Bone marrow (tissue), 2 donors: ENCODE measurements around the gene RUNX3.
"Not testable (repeated sequence)": the region's sequence is repeated elsewhere in the genome, so short reads cannot be mapped to it uniquely, and the experiment has no call there.

Experiments
- DNase-seq, 2 donors: peaks; one replicate each; lab custom pipeline; 2025; lab: John Stamatoyannopoulos, UW

The RUNX3 gene

DNA sequence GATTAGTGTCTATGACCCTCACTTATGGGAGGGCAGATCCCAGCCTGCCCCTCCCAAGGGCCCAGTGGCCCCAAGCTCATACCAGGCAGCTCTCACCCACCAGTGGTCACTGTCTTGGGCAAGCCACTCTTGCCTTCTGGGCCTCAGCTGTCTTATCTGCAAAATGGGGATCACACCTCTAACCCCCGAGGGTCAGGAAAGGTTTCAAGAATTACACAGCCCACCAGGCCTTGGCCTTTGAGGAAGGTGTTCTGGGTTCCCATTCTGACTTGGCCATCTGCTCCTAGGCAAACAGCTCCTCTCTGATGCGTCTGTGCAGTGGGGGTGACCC is 16.8 kb downstream of the RUNX3 start:
- no peak for DNase-seq

DNA sequence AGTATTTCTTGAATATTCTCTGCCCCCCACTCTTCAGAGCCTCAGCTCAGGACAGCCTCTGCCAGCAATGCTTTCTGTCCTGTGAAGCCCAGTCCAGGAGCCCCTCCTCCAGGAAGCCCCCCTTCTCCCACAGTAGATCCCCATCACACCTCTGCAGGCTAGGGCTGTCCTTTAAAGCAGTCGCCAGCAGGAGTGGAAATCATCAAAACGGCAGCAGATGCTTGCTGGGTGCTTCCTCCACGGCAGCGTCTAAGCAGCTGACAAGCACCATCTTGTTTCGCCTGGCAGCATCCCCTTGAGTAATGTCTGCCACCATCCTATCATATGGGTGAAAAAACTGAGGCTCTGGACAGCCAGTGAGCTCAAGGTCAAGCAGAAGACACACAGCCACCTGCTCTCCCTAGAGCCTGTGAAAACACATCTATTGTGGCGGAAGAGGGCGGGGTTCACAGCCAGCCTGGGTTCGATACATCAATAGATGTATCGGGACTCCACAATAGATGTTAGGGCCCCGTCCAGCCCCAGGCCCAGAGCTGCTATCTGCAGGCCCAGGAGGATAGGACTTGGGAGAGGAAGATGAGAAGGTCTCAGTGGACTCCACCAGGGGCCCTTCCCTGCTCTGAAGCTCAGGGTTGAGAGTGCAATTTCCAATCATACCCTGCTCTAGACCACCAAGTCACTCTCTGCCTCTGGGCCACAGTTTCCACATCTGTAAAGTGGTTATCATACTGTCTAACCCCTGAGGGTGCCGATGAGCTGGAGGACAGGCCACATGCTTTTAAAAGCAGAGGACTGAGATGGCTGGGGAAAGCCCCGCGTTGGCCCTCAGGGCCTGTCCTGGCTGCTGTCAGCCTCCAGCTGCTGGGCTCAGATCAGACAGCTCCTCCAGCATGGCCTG is 17.5 kb downstream of the RUNX3 start:
- DNase-seq, result no peak

DNA sequence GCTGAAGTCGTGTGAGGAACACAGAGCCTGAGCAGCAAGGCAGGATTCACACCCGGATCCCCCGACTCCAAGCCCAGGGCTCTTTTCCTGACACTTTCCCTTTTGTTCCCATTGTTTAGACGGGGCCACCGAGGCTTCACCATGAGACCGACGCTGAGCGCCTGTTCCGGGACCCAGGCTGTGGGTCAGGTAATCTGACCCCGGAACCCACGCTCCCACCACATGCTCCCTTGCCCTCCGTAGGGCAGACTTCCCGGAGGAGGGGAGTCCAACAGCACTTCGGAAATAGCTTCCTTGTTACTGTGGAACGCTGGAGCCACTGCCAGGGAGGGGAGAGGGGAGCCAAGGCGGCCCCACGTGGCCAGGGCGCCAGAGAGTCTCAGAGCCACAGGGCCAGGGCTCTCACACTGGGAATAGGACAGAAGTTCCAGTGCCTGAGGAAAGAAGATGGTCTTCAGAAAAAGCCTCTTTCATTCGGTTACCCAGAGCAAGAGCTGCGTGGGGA is 18.4 kb downstream of the RUNX3 start:
- DNase-seq, result no peak

DNA sequence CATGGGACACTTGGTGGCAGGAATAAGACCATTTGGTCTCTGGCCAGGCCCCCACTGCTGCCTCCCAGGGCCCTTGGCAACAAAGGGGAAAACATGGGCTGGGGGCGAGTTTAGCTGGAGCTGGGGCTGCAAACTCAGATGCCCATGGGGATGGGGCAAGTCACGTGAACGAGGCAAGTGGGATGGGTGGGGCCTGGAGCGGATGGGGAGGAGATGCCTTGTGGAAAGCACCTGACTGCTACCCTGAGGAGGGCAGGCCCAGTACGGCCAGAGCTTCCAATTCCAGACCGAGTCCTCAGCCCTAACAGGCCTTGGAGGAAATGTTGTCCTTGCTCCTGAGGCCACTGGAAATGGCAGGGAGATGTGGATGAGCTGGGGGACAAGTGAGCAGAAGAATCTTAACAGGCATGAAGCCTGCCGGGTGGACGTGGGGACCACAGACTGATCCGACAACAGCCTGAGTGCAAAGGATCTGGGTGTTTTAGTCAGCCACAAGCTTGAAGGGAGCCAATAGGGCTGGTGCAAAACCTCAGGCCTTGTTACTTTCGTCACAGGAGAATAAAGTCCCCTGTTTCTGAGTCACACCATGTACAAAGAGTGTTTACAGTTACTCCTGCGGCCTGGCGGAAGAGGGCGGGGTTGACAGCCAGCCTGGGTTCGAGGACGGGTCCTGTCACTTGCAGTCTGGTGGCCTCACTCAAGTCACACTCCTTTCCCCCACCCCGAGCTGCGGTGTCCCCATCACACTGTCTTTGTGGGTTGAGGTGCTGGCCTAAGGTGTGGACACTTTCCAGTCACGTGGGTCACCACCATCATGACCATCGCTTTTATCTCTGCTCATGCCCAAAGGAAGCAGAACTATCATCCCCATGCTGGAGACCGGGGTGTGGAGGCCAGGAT is 19.1 kb downstream of the RUNX3 start:
- DNase-seq, result no peak

DNA sequence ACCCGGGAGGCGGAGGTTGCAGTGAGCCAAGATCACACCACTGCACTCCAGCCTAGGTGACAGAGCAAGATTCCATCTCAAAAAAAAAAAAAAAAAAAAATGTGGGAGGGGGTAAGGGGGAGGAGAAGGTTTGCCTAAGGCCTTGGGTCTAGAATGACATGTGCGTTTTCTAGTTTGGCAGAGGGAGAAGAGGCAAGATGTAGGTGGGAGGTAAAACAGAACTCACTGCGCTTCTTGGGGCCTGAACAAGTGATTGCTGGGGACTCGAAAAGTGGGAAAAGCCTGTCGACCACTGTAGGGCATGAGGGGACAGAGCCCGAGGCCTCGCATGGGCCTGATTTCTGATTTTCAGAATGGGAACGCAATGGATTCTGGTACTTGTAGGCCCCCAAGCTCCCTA is 19.9 kb downstream of the RUNX3 start:
- no peak for DNase-seq

DNA sequence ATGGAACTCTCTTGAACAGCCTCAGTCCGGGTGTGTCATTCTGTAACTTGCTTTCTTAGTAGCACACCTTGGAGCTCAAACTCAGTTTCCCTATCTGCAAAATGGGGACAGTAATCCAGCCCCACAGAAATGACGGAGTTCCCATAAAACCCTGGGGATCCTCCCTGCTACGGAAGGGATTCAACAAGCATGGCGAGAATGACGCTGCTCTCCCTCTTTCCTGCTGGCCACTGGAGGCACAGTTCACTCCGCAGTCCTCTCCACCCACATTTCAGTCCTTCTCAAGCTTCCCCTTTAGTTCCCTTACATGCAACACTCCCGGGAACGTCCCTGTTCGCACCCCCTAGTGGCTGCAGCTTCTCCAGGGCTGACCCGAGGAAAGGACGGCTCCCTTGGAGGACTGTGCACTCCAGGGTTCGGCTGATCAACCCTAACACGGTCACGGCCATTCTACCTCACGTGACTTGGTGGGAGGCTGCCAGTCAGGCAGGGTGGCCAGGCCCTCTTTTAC is 20.6 kb downstream of the RUNX3 start:
- DNase-seq, result no peak

DNA sequence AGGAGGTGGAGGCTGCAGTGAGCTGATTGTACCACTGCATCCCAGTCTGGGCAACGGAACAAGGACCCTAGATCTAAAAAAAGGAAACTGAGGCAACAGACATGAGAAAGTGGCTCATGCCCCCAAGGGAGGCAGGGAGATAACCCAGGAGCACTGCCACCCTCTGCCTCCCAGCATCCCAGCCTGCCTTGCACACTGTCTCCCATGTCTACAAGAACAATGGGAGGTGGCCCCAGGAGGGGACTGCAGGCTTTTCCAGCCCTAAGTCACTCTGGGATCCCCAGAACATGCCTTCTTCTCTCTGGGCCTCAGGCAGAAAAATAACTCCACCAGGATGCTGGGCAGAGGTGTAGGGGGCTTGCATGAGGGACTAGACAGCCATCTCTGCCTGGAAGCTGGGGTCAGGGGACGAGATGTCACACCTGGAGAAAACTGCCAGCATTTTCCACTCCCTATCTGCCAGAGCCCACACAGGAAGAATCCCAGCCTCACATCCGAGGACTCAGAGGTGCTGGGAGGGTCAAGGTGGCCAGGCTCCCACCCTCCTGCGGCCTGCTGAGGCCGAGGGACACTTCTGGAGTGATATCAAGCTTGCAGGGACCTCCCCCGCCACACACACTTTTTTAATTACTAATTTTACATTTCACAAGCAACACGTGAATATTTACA is 21.4 kb downstream of the RUNX3 start:
- no peak for DNase-seq

DNA sequence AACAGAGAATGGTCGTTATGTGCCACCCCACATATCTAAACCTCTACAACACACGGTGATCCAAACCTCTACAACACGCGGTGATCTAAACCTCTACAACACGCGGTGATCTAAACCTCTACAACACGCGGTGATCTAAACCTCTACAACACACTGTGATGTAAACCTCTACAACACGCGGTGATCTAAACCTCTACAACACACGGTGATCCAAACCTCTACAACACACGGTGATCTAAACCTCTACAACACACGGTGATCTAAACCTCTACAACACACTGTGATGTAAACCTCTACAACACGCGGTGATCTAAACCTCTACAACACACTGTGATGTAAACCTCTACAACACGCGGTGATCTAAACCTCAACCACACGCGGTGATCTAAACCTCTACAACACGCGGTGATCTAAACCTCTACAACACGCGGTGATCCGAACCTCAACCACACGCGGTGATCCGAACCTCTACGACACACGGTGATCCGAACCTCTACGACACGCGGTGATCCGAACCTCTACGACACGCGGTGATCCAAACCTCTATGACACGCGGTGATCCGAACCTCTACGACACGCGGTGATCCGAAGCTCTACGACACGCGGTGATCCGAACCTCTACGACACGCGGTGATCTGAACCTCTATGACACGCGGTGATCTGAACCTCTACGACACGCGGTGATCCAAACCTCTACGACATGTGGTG is 22.3 kb downstream of the RUNX3 start:
- not testable (repeated sequence) for DNase-seq

DNA sequence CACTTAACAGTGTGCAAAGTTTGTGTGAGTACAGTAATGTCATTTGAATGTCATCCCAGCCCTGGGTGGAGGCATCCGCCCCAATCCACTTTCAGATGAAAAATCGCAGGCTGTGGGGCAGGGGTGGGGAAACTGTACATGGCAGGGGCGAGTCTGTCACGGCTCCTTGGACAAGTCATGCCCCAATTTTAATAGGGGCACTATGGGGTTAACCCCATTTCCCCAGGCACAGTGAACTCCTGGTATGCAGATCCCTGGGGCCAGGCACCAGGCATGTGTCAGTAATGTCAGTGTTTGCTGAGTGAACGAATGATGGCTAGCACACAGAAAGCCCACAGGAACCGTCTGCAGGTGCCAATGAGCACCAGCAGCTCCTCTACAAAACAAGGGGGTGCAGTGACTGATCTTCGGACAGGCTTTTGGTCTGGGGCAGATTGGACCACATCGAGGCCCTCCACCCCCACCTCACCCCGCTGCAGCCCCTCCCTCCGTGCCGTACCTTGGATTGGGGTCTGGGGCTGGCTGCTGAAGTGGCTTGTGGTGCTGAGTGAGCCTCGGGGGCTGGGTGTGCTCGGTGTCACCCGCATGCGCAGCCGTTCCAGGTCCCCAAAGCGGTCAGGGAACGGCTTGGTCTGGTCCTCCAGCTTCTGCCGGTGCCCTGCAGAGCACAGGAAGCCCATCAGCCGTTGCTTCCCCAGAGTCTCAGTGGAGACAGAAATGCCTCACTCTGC is 23.2 kb downstream of the RUNX3 start:
- DNase-seq, result no peak

DNA sequence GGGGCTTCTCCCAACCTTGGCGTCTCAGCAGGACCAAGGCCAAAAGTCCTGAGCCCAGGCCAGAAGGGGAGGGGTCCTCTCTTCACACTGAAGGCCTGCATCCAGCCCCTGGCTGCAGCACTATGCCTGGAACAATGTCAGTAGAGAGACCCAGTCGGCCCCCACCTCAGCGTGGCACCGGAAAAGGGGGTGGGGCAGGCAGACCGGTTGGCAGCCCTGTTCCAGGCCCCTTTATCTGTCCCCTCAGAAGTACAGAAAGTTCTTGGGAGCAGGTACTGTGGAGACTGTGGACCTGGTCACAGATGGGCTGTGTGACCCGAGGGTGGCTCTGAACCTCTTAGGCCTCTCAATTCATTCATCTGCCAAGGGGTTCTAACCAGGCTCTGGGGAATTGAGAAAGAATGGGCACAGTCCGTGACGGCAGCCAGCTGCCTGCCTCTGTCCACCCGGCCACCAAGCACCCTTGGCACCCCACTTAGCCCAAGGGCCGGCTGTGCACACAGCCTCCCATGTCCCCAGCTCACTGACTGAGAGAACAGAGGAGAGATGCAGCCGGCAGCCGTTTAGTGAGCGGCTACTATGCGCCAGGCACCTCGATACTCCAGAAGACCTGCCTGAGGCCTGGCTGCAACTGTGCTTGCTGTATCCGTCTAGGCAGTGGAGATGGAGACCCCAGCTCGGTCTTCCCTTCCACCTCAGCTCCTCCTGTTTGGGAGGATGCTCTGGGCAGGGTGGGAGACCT is 23.9 kb downstream of the RUNX3 start:
- DNase-seq, result no peak

DNA sequence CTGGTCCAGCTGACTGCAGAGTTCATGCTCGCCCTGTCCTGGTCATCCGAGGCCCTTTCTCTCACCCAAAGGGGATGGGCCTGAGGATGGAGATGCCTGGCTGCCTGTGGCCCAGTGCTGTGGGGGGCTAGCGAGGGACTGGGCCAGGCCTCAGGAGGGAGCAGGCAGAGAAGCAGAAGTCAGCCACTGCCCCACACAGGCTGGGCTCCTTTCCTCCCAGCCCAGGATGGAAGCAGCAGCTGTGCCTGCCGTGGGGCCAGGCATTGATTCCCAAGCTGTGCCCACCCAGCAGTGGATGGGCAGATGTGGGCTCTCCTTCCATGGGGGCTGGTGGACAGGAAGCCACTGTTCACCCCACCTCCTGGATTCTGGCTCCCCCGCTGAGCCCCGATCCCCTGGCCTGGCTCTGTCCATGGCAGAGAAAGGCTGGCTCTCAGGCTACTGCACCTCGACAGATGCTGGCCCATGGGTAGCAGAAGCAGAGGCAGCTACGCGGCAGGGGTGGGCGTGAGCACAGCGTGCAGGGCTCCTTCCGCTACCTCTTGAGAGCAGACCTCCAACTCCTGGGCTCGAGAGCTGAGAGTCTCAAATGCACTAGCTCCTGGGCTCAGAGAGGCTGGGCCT is 24.6 kb downstream of the RUNX3 start:
- DNase-seq, result no peak

DNA sequence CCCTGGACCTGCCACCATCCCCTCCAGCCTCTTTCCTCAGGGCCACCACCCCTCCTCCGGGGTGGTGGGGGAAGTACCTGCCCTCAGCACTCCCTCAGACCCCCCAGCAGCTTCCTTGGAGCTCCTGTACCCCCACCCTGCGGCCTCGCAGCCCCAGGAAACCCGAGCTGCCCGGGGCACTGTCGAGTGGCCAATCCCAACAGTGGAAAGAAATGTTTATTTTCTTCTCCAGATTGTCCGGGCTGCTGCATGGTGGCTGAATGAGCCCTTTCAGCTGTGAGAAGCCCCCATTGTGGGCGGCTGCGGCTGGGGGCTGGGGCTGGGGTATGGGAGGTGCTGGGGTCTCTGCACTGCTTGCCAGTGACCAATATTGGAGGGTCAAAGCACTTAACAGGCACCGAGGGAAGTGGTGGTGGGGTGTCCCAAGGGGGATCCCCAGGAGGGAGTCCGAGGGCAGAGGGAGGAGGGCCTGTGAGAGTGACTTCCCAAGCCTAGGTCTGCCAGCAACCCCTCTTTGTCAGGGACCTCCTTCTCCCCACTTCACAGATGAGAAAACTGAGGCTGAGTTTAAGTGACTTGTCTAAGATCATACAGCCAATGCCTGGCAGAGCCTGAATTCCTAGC is 25.2 kb downstream of the RUNX3 start:
- no peak for DNase-seq

DNA sequence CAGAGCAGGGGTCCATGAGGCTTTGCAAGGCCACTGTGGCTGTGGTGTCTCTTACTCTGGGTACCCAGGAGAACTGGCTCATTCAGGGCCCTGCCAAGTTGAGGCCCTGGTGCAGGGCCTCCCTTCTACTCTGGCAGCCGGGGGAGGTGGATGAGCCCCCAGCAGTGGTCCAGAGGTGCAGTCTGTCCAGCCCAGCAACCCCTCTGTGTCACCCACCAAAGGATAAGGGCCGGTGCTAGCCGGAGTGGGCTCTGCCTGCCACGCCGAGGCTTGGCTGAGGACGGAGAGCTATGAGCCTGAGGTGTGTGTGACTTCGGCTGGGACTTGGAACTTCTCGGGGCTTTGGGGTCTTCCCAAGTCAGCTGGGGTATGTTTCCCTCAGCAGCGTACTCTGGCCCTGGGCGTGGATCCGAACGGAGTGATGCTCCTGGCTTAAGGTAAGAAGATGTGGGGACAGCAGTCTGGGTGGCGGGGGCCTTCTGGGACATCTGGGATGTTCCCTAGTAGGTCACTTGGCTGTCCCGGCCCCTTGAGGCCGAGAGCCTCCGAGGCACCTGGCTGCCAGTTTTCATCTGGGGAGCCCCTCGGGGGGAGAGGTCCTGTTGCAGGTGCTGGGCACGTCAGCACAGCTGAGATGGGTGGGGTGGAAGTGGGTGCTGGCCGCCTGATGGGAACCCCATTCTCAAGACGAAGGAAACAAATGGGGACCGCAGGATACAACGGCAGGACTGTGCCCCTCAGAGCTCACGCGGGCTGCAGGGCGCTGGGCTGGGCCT is 25.9 kb downstream of the RUNX3 start:
- DNase-seq, result no peak

DNA sequence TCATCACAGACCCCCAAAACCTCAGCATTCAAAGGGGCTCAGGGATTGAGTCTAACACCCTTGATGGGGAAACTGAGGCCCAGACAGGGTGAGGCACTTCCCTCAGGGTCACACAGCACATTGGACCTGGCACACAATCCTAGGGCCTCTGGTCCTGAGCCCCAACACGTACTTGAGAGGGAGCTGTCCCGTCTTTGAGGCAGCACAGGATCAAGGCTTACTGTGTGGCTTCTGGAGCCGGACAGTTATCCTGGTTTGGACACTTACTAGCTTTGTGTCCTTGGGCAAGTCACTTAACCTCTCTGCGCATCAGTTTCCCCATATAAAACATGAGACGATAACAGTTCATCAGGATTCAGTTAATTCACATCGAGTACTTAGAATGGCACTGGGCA is 26.5 kb downstream of the RUNX3 start:
- DNase-seq, result no peak

DNA sequence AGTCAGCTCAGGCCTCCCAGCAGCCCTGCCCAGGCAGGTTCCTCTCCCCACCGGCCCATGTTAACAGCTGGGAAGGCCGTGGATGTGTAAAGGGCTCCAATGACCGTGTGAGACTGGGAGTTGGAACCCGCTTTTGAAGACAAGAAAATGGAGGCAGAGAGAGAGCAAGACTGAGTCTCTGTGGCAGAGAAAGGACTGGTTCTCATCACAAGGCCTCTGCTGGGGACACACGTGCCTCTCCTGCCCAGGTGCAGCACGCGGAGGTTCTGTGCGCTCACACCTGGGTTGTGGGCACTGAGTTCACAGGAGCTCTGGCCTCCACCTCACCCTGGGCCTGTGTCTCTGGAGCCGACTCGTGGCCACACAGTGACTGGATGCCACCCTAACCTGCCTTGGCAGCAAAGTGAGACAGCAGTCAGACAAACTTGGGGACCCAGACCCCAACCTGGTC is 27.0 kb downstream of the RUNX3 start:
- DNase-seq, result no peak

DNA sequence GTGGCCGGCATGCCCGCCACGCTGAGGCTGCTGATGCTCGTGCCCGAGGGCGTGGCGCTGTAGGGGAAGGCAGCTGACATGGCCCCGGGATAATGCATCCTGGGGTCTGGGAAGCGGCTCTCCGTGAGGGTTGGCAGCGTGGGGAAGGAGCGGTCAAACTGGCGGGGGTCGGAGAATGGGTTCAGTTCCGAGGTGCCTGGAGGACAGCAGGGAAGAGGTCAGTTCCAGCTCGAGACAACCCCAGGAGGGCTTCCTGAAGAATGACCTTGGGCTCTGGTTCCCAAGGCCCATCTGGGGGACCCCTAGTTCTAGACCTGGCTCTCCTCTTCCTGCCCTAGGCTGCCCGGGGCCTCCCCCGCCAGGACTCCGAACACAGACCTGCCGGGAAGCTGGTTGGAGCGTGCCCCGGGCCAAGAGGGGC is 27.6 kb downstream of the RUNX3 start:
- DNase-seq, result no peak

DNA sequence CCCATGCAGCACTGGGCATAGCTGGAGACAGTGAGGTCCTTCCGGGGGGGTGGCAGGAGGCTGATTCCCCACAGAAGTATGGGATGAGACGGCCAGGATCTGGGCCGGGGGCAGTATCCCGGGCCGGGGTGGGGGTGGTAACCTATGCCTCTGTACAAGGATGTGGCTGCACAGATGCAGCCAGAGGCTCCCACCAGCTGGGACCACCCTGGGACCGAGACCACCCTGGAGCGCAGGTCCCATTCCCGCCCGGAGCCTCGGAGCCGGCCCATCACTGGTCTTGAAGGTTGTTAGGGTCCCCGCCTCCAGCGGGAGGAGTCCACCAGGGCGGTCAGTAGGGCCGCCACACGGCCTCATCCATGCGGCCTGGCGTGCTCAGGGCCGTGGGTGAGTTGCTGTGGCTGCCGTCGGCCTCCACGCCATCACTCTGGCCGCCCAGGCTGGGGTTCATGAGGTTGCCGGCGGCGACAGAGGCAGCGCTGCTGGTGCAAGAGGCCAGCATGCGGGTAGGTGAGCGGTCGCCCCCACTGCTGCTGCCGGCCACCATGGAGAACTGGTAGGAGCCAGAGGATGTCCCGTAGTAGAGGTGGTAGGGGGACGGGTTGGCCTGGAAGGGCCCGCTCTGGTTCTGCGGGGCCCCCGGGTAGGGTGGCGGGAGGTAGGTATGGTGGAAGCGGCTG is 28.1 kb downstream of the RUNX3 start:
- DNase-seq, result no peak
